Measurements from ENCODE around the gene ZWILCH. TPM values are rescaled to one million over a fixed set of nuclear protein-coding genes. Genes with fewer than 3 reads are reported as not detected.

Gene ZWILCH
- polyA plus RNA-seq, 1 donor (not counting 4 experiments of a cell fraction or from before 2014, with no cell fraction given), result 34.9 TPM

- Histone ChIP-seq H3K36me3 (ENCODE audit: control insufficient read depth in 2 of 2, extremely low read depth in 1 of 2, insufficient read depth in 2 of 2, low read length in 2 of 2) (peaks cover 3 to 11% of the 10 kb centered on the region in 2 experiments), H3K9me3 (ENCODE audit: control insufficient read depth, low read depth, low read length) (no peaks in the 10 kb centered on the region), H4K20me1 (ENCODE audit: control insufficient read depth, extremely low read depth, insufficient read depth, low read length) (no peaks in the 10 kb centered on the region), H3K79me2 (ENCODE audit: control insufficient read depth, insufficient read depth, low read length) (no peaks in the 10 kb centered on the region), H3K27me3 (ENCODE audit: control insufficient read depth, extremely low read depth, insufficient read depth, low read length) (no peaks in the 10 kb centered on the region), H3K9me1 (ENCODE audit: control insufficient read depth, extremely low read depth, insufficient read depth, low read length) (no peaks in the 10 kb centered on the region), H3K4me3 (ENCODE audit: control insufficient read depth in 2 of 3, extremely low read depth in 1 of 3, insufficient read depth in 2 of 3, low read depth in 1 of 3, low read length in 3 of 3) (no peak overlapping the region), H2AFZ (ENCODE audit: control insufficient read depth, low read length) (no peak overlapping the region), H3K4me2 (ENCODE audit: control insufficient read depth, extremely low read depth, insufficient read depth, low read depth, low read length) (no peak overlapping the region), H3K27ac (ENCODE audit: control insufficient read depth, insufficient read depth, low read length) (no peak overlapping the region), H3K9ac (ENCODE audit: control insufficient read depth, extremely low read depth, insufficient read depth, low read length) (no peak overlapping the region), H3K4me1 (ENCODE audit: control insufficient read depth, extremely low read depth, insufficient read depth, low read length) (no peaks in the 10 kb centered on the region)
- DNase-seq (ENCODE audit: low read depth, low spot score) (no peak), FAIRE-seq (no peak)
- dilution Hi-C loops (cut with MboI; ENCODE audit: extremely low pct_ligation_motif_present, low sequenced_read_pairs), result no loop called here
- TF ChIP-seq EZH2 (IDR thresholded peaks at IDR 0.05; ENCODE audit: low read length) (no peak), CTCF (optimal IDR thresholded peaks at IDR 0.05 in 1 of 3, IDR thresholded peaks at IDR 0.05 in 1 of 3, conservative IDR thresholded peaks at IDR 0.05 in 1 of 3; ENCODE audit: extremely low read depth in 1 of 3, insufficient read depth in 2 of 3, low read length in 3 of 3) (no peak)
These were observed 29.9 kb downstream of the ZWILCH start for GRCh38 chr15:66535056-66535455.

GRCh38 chr15:66542896-66543295 lies 37.8 kb downstream of the ZWILCH start:
- H3K9ac ChIP-seq (ENCODE audit: control insufficient read depth, extremely low read depth, insufficient read depth, low read length), result no peak overlapping the region
- dilution Hi-C loops (cut with MboI; ENCODE audit: extremely low pct_ligation_motif_present, low sequenced_read_pairs), result no loop called here
- no peaks in the 10 kb centered on the region for H3K4me1 ChIP-seq (ENCODE audit: control insufficient read depth, extremely low read depth, insufficient read depth, low read length)
- H3K27me3 ChIP-seq (ENCODE audit: control insufficient read depth, extremely low read depth, insufficient read depth, low read length), result no peaks in the 10 kb centered on the region
- peaks cover 2 to 15% of the 10 kb centered on the region in 2 experiments for H3K36me3 ChIP-seq (ENCODE audit: control insufficient read depth in 2 of 2, extremely low read depth in 1 of 2, insufficient read depth in 2 of 2, low read length in 2 of 2)
- no peak for TF ChIP-seq CTCF (optimal IDR thresholded peaks at IDR 0.05 in 1 of 3, IDR thresholded peaks at IDR 0.05 in 1 of 3, conservative IDR thresholded peaks at IDR 0.05 in 1 of 3; ENCODE audit: extremely low read depth in 1 of 3, insufficient read depth in 2 of 3, low read length in 3 of 3)
- no peak for TF ChIP-seq EZH2 (IDR thresholded peaks at IDR 0.05; ENCODE audit: low read length)
- no peak overlapping the region for H2AFZ ChIP-seq (ENCODE audit: control insufficient read depth, low read length)
- no peak overlapping the region for H3K4me3 ChIP-seq (ENCODE audit: control insufficient read depth in 2 of 3, extremely low read depth in 1 of 3, insufficient read depth in 2 of 3, low read depth in 1 of 3, low read length in 3 of 3)
- DNase-seq (ENCODE audit: low read depth, low spot score), result no peak
- FAIRE-seq, result no peak
- no peaks in the 10 kb centered on the region for H3K9me3 ChIP-seq (ENCODE audit: control insufficient read depth, low read depth, low read length)
- H3K4me2 ChIP-seq (ENCODE audit: control insufficient read depth, extremely low read depth, insufficient read depth, low read depth, low read length), result no peak overlapping the region
- H3K9me1 ChIP-seq (ENCODE audit: control insufficient read depth, extremely low read depth, insufficient read depth, low read length), result no peaks in the 10 kb centered on the region
- H3K79me2 ChIP-seq (ENCODE audit: control insufficient read depth, insufficient read depth, low read length), result no peaks in the 10 kb centered on the region
- H3K27ac ChIP-seq (ENCODE audit: control insufficient read depth, insufficient read depth, low read length), result no peak overlapping the region
- no peaks in the 10 kb centered on the region for H4K20me1 ChIP-seq (ENCODE audit: control insufficient read depth, extremely low read depth, insufficient read depth, low read length)
